Urinary bladder (tissue), 4 donors: ENCODE results near the gene ERGIC1. TPM values are rescaled to one million over a fixed set of nuclear protein-coding genes. Genes with fewer than 3 reads are reported as not detected.

Experiments used
- DNase-seq: peaks from one replicate; pipeline ENCODE4 v3.0.0-alpha.2; 2015; ENCODE audit errors: extremely low spot score
- H3K27ac ChIP-seq: one replicate; pipeline ENCODE4 v1.5.1; 2013; ENCODE audit warnings: low read depth, mild to moderate bottlenecking, moderate library complexity
- H3K36me3 ChIP-seq: one replicate; pipeline ENCODE4 v1.6.1; 2013; ENCODE audit warnings: mild to moderate bottlenecking, moderate library complexity; ENCODE audit not compliant: insufficient read depth
- H3K4me1 ChIP-seq: one replicate; pipeline ENCODE4 v1.6.1; 2013; ENCODE audit warnings: mild to moderate bottlenecking, moderate library complexity; ENCODE audit not compliant: insufficient read depth
- H3K4me3 ChIP-seq: one replicate; pipeline ENCODE4 v1.5.1; 2013; ENCODE audit warnings: low read depth, low read length
- WGBS: extraction: QIAGEN DNeasy Blood & Tissue Kit; methylation state at CpG from one replicate; pipeline ENCODE4 v1.1.7; 2013; 5-methylcytosine and 5-hydroxymethylcytosine counted together
- polyA plus RNA-seq: library from polyadenylated mRNA; stranded (reverse); fragments of 200-250 nt; gene quantifications from one replicate; pipeline ENCODE4 v1.2.3, GENCODE V29; 2013
- total RNA-seq: library from RNA; depleted of rRNA; stranded (reverse); fragments of >200 nt; gene quantifications from one replicate; pipeline ENCODE4 v1.2.3, GENCODE V29; 2014
- donor health status: healthy with polysubstance abuse.
- donor health status: healthy.

Gene ERGIC1
- total and polyA plus RNA-seq, 2 donors, result 68.5 to 103 TPM

DNA sequence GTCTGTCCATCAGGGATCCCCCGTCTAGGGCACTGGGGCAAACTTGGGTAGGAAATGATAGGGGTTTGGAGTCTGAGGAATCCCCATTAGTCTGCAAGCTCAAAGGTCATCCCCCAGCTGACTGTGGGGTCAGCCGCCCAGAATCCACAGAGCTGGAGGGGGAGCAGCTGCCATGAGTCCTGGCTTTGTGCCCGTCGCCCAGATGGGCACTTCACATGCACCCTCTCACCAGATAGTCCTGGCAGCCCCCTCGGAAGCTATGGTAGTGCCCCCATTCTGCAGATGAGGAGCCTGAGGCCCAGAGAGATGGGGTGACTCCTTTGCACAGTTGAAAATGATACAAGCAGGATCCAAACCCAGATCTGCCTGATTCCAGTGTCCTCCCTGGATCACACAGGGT lies 89.5 kb downstream of the ERGIC1 start:
- WGBS, result 92% methylated on average over 5 of the region's 5 CpGs
- Histone ChIP-seq H3K27ac (no peak overlapping the region), H3K36me3 (peaks cover 4% of the 10 kb centered on the region)

DNA sequence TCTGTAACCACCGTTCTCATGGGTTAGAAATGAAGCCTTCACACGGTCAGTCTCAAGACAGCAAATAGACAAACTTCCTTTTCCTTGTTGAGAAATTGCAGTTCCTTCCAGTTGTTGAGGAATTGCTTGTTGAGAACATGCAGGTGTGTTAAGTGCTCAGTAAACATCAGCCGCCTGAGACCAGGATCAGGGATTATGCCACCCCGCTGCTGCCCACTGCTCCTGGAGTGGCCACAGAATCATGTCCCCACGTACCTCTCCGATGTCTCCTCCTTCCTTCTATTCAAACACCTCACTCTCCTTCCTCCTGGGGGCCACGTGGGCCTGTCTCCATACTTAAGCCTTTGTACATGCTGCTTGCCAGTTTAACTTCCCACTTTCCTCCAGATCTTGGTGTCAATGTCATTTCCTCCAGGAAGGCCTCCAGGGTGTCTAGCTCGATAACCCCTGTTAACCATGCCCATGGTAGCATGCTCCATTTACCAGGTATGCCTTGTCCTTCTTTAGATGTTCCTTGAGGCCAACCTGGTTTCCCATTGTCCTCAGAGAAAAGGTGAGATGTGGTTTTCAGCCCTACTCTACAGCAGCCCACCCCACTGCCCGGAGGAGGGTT lies 91.4 kb downstream of the ERGIC1 start:
- peaks cover under 1% of the 10 kb centered on the region for H3K36me3 ChIP-seq
- 84% methylated on average over 9 of the region's 9 CpGs for WGBS
- no peaks in the 10 kb centered on the region for H3K4me1 ChIP-seq
- H3K4me3 ChIP-seq, result no peak overlapping the region
- H3K27ac ChIP-seq, result no peak overlapping the region
- no peak for DNase-seq

More for the DNA sequence above, 89.5 kb downstream of the ERGIC1 start:
- H3K4me3 ChIP-seq, result no peak overlapping the region
- no peaks in the 10 kb centered on the region for H3K4me1 ChIP-seq
- DNase-seq, result no peak

DNA sequence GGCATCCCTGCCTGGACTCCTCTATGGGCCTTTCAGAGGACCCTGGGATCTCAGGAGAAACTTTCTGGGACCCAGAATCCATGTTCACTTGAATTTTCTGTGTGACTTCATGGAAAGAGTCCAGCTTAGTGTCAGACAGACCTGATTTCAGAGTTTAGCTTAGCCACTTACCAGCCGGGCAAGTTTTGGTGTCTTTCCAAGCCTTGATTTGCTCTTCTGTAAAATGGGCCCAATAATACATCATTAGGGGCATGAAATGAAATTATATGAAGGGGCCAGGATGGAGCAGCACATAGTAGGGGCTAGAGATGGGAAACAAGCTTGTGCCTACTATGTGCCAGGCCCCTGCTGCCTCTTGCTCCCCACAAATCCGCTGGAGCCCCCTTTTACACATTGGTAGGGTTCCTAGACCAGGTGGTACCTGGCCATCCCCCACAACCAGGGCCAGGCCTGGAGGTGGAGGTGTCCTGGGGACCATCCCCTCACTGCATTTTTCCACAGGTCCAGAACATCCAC lies 92.0 kb downstream of the ERGIC1 start:
- no peaks in the 10 kb centered on the region for H3K4me1 ChIP-seq
- no peak overlapping the region for H3K4me3 ChIP-seq
- DNase-seq, result no peak
- H3K36me3 ChIP-seq, result no peaks in the 10 kb centered on the region
- 97% methylated on average over 2 of the region's 2 CpGs for whole genome bisulfite sequencing
- no peak overlapping the region for H3K27ac ChIP-seq

DNA sequence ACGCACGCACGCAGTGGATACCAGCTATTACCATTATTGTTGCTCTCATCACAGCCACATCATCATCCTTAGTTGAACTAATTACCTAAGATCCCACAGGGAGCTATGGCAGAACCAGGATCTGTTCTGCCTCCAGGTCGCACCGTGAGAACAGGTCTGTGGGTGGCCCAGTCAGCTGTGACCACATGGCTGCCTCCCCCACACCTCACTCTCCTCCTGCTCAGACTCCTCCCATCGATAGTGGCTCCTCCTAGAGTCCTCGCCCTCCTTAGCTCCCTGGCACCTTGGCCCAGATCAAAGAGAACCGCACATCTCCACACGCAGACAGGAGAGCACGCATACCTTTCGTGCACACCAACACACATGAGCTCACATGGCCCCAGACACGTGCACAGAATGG lies 92.7 kb downstream of the ERGIC1 start:
- Histone ChIP-seq H3K4me1 (no peaks in the 10 kb centered on the region), H3K27ac (no peak overlapping the region), H3K4me3 (no peak overlapping the region), H3K36me3 (no peaks in the 10 kb centered on the region)
- 88% methylated on average over 12 of the region's 12 CpGs for WGBS
- no peak for DNase-seq

DNA sequence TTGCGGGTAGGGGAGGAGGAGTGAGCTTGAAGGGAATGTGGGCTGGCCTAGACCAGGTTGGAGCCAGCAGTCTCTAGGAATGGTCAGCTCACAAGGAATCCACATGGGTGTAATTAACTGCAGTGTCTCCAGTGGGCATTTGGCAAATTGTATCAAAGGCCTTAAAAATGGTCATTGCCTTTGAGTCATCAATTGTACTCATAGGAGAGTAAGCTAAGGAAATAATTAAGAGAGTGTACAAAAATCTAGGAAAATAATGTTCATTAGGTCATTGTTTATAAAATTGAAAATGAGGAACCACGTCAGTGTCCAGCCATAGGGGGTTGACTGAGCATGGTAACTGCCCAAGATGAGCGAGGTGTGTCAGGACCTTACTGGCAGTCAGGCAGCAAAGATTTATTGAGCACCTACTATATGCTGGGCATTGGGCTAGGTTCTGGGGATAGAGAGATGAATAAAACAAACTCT lies 95.4 kb downstream of the ERGIC1 start:
- no peak for DNase-seq
- no peaks in the 10 kb centered on the region for H3K4me1 ChIP-seq
- no peak overlapping the region for H3K4me3 ChIP-seq
- no peaks in the 10 kb centered on the region for H3K36me3 ChIP-seq
- H3K27ac ChIP-seq, result no peak overlapping the region
- 91% methylated on average over 3 of the region's 3 CpGs for WGBS

DNA sequence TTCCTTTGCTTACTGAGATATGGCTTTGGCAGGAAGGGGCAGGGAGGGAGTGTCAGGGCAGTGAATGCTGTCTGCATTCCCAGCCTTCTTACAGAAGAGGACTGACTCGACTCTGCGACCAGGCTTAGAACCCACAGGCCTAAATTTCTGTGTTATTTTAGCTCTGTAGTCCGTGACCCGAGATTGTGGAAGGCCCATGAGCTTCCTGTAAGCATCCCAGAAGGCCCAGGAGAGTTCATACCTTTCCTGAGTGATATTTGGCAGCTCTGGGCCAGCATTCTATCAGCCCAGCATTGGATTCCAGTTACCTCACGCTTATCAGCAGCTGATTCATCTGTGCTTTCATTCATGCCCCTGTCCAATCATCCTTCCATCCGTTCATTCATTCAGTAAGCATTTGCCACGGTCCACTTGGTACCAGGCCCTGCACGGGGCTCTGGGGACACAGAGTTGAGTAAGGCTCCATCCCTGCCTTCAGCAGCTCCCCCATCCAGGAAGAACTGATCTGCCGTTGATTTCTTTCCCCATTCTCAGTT lies 97.0 kb downstream of the ERGIC1 start:
- 57% methylated on average over 9 of the region's 9 CpGs for WGBS
- DNase-seq, result no peak
- no peak overlapping the region for H3K4me3 ChIP-seq
- H3K36me3 ChIP-seq, result no peaks in the 10 kb centered on the region
- H3K27ac ChIP-seq, result peak overlapping the region; percentile 5
- no peaks in the 10 kb centered on the region for H3K4me1 ChIP-seq

DNA sequence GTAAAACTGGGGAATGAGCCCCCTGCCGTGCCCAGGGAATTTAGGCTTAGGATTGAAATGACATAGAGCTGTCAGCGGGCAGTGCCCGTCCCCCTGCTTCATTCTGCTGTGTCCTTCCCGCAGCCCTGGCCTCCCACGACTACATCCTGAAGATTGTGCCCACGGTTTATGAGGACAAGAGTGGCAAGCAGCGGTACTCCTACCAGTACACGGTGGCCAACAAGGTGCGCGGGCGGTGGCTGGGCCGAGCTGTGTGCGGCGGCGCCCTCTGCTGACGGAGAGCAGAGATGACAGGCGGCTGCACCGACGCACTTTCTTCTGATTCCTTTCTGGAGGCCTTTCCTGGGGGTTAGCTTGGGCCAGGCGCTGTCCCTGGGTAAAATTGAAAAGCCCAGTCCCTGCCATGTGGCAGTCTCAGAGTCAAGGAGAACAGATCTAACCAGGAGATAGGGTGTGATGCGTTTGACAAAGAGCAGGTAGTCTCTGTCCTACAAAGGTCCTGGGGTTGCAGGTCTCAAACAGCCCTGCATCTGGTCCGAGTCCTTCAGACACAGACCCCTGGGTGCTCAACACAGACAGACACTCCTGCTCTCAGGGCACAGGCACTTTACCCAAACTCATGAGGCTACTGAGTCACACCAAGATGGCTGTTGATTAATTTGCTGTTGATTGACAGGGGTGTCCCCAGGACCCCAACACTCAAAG lies 98.4 kb downstream of the ERGIC1 start:
- 20% methylated on average over 22 of the region's 22 CpGs for WGBS
- no peak overlapping the region for H3K4me3 ChIP-seq
- H3K4me1 ChIP-seq, result no peaks in the 10 kb centered on the region
- no peaks in the 10 kb centered on the region for H3K36me3 ChIP-seq
- DNase-seq, result no peak
- H3K27ac ChIP-seq, result no peak overlapping the region

DNA sequence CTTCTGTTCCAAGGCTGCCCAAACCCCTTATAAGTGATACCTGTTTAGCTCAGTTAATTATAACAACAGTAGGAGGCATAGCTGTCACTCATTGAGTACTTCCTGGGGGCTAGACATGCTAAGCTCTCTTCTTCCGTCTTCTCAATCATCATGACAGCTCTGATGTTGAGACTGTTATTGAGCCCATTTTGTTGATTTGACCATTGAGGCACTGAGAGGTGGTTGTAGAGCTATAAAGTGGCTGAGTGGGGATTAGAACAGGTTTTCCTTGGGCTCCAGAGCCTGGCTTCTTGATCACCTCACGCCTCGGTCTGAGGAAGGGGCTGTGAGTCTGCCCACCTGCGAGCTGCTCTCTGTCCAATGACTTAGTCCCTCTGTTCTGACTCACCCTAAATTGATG lies 99.2 kb downstream of the ERGIC1 start:
- 93% methylated on average over 4 of the region's 4 CpGs for whole genome bisulfite sequencing
- no peak for DNase-seq
- no peaks in the 10 kb centered on the region for H3K36me3 ChIP-seq
- H3K4me3 ChIP-seq, result no peak overlapping the region
- no peak overlapping the region for H3K27ac ChIP-seq
- H3K4me1 ChIP-seq, result no peaks in the 10 kb centered on the region

DNA sequence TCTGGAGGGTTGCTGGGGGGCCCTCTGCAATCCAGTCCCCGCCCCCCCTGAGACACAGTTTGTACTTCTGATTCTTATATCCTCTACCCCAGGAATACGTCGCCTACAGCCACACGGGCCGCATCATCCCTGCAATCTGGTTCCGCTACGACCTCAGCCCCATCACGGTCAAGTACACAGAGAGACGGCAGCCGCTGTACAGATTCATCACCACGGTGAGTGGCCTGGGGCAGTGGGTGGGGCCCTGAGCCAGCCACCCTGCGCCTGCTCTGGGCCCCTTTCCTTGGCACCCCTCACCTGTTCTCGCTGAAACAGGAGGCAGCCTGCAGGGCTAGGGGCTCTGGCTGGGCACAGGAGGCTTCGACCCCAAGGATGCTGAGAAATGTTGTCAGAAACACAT lies 101.0 kb downstream of the ERGIC1 start:
- Histone ChIP-seq H3K36me3 (no peaks in the 10 kb centered on the region), H3K4me1 (no peaks in the 10 kb centered on the region), H3K27ac (no peak overlapping the region), H3K4me3 (no peak overlapping the region)
- DNase-seq, result no peak
- 91% methylated on average over 14 of the region's 14 CpGs for WGBS

DNA sequence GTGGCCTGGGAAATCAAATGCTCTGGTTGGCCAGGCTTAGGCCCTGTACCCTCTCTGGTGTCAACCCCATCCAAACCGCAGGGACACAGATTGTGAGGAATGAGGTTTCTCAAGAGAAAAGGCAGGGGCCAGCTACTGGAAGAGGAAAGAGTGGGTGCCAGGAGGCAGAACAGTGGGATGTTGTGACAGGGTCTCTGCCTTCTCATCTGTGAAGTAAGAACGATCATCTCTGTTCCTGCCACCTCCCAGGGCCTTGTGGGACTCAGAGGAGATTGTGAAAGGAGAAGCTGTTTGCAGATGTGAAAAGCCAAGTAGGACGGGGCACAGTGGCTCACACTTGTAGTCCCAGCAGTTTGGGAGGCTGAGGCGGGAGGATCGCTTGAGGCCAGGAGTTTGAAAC lies 102.3 kb downstream of the ERGIC1 start:
- WGBS, result 97% methylated on average over 5 of the region's 5 CpGs
- H3K4me3 ChIP-seq, result no peak overlapping the region
- H3K4me1 ChIP-seq, result no peaks in the 10 kb centered on the region
- no peaks in the 10 kb centered on the region for H3K36me3 ChIP-seq
- H3K27ac ChIP-seq, result no peak overlapping the region
- DNase-seq, result no peak

DNA sequence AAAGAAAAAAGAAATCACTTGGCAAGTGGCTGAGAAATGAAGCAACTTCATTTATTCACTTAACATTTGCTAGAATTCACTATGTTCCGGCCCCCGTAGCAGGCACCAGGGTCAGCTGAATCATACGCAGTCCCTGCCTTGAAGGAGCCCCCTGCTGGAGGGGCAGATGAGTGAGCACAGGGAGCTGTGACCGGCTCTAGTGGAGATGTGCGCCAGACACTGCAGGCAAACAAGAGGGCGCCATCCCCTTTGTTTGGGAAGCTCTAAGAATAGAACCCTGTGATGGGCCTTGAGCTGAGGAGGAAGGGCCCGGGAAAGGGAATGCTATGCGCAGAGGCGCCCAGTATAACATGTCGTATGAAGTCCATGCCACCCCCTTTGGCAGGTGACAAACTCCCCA lies 105.0 kb downstream of the ERGIC1 start:
- no peak for DNase-seq
- Histone ChIP-seq H3K4me1 (no peaks in the 10 kb centered on the region), H3K27ac (no peak overlapping the region), H3K4me3 (no peak overlapping the region), H3K36me3 (no peaks in the 10 kb centered on the region)
- 81% methylated on average over 10 of the region's 10 CpGs for WGBS

DNA sequence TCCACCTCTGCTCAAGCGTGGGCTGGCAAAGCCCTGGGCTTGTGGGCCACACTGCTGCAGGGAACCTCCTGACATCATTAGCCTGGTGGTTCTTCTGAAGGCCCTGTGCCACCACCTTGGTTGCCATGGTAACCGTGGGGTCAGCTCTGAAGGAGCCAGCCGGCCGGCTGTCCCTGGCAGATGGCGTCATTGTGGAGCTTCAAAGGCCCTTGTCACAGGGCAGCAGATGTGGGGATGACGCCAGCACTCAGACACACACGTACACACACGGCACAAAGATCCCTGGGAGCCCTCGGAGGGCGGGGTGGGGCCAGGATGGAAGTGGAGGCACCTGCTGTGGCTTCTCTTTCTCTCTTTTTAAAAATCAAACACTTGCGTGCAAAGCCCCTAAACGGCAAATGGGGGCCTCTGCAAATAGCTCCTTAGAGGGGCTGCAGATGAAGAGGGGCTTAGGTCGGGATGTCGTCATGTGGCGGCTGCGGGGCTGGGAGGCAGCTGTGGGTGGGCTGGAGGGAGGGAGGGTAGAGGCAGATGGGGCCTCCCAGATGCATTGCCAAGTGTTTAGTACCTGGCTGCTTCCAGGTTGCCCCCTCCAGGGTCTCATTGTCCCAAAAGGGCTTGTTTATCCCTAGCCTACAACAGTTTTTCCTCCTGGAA lies 105.7 kb downstream of the ERGIC1 start:
- 73% methylated on average over 16 of the region's 16 CpGs for WGBS
- no peak overlapping the region for H3K4me3 ChIP-seq

DNA sequence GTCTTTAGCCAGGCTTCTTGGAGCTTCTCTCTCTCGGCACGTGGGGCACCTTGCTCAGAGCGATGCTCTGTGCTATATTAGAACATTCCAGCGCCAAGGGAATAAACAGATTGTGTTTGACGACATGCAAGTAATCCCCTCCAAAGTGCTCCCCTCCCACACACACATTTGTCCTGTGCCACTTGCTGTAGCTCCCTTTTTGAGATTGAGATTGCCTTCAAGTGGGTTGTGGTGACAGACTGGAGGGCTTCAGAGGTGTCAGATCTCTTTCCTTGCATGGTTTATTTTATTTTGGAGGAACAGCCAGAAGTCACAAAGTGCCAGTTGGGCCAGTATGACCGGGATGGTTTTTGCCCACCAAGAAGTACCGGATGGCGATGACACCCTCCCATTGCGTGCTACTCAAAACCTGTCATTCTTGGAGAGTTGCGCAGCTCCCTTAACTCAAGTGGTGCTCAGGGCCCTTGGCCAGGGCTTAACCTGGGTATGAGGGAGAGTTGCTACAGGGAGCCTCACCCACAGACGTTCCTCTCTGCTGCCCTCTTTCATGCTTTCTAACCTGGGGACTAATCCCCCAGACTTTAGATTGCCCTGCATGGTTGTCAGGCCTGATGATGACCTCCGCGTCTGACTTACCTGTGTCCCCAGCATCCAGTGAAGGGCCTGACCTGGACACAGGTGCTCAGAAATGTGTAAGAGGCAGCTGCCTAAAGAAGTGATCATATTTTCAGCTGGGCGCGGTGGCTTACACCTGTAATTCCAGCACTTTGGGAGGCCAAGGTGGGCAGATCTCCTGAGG lies 106.4 kb downstream of the ERGIC1 start:
- H3K4me1 ChIP-seq, result no peaks in the 10 kb centered on the region
- H3K36me3 ChIP-seq, result no peaks in the 10 kb centered on the region
- H3K27ac ChIP-seq, result no peak overlapping the region
- no peak overlapping the region for H3K4me3 ChIP-seq
- 84% methylated on average over 15 of the region's 15 CpGs for WGBS
- no peak for DNase-seq

More for the DNA sequence above, 105.7 kb downstream of the ERGIC1 start:
- Histone ChIP-seq H3K36me3 (no peaks in the 10 kb centered on the region), H3K4me1 (no peaks in the 10 kb centered on the region), H3K27ac (no peak overlapping the region)
- no peak for DNase-seq
